Lower leg skin (tissue), 4 donors: ENCODE results near the gene IL3. TPM values are rescaled to one million over a fixed set of nuclear protein-coding genes. Genes with fewer than 3 reads are reported as not detected.

Experiments used
- DNase-seq, 2 donors: peaks; one replicate each; pipeline ENCODE4 v3.0.0-alpha.2; 2019; ENCODE audit warnings: low spot score in 2 of 2
- H3K4me3 ChIP-seq: fragments of 200-600 bp; sonication (generic); 2 replicates; pipeline ENCODE4 v1.5.1; 2017; ENCODE audit warnings: mild to moderate bottlenecking, low read depth; ENCODE audit not compliant: poor library complexity, severe bottlenecking
- CTCF ChIP-seq, 3 donors: fragments of 450-650 bp; IDR thresholded peaks; one replicate each; pipeline ENCODE4 v1.5.1; 2016; ENCODE audit warnings: antibody characterized with exemption in 3 of 3, mild to moderate bottlenecking in 3 of 3, moderate library complexity in 2 of 3
- POLR2A ChIP-seq, 2 donors: fragments of 450-650 bp; IDR thresholded peaks; one replicate each; pipeline ENCODE4 v1.6.1; 2016 to 2017; ENCODE audit warnings: antibody characterized with exemption in 2 of 2, mild to moderate bottlenecking in 1 of 2, moderate library complexity in 1 of 2
- WGBS, 2 donors: methylation state at CpG; one replicate each; pipeline ENCODE4 v1.1.5; 2018; 5-methylcytosine and 5-hydroxymethylcytosine counted together
- intact Hi-C: fragments of 100-400 bp; cut with DNase I; formaldehyde crosslinking; loops from one replicate; pipeline ENCODE4 v1.15.0; 2023; ENCODE audit warnings: low total_unique reads
- total RNA-seq, 4 donors: library from RNA; depleted of rRNA; stranded (reverse); fragments of >200 nt; gene quantifications; one replicate each; pipeline ENCODE4 v1.1.0, GENCODE V29; 2016

The IL3 gene
- total RNA-seq, 4 donors from 2014 or later = not detected

- TF ChIP-seq POLR2A (IDR thresholded peaks at IDR 0.05) = no peak
- TF ChIP-seq CTCF (IDR thresholded peaks at IDR 0.05) = no peak
- intact Hi-C loops = no loop called here
- DNase-seq = no peak
- no peak overlapping the region for H3K4me3 ChIP-seq
- 93 to 96% methylated on average over 6 of the region's 6 CpGs for WGBS, 2 donors
Observed at GRCh38 chr5:132101385-132101880, 41.0 kb downstream of the IL3 start.

DNA sequence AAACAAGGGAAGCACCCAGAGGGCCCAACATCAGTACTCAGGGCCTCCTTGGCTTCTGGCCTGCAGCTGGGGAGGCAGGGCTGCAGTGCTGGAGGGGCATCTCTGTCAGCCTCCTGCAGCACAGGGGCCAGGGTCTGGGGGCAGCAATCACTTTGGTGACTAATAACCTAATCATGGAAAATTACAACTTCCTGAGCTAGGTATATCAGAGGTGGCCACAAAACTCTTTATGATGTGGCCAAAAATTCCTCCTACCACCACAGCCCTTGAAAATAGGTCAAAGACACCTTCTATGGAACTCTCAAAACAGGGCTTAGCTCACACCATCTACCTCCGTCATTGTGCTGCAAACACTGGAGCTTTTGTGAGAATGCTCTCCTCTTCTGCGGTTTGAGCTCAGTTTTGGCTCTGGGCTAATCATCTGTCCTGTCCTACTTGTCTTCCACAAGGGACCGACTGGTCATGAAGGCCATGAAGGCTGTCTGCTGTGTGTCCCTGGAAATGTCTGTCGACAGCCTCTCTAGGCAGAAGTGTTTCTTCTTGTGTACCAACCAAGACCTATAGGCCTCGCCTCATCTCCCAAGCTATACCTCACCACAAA is 41.7 kb downstream of the IL3 start:
- peak in 1 of 2 donors; percentile 68 for DNase-seq
- H3K4me3 ChIP-seq = no peak overlapping the region
- WGBS, 2 donors = 86 to 97% methylated on average over 5 of the region's 5 CpGs
- intact Hi-C loops = no loop called here
- TF ChIP-seq CTCF (IDR thresholded peaks at IDR 0.05) = no peak

GRCh38 chr5:132102944-132103331 is 42.5 kb downstream of the IL3 start:
- TF ChIP-seq CTCF (IDR thresholded peaks at IDR 0.05) (no peak), POLR2A (IDR thresholded peaks at IDR 0.05) (no peak)

DNA sequence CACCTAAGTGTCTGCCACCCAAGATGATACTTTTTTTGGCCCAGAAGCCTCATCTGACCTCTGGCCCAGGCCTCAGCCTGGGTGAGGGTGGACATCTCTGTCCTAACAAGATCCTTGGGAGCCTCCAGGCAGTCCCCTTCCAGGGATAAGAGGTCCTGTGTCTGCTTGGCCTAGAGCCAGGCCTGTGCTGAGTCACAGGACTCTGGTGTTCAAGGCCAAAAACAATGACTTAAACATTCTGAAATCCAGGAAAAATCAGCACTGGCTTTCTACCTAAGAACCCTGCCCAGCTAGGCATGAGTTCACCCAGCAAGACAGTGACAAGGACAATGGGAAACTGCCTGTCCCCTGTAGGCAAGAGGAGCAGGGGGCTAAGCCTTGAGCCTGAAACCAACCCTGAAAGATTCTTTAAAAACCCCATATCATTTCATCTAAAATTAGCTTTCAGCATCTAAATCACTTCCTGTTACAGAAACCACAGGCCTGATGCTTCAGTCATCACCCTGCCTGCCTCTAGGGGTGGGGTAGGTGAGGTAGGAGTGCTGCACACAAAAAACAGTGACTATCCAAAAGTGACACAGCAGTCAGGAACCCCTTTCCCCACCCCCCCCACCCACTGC is 43.0 kb downstream of the IL3 start:
- no peak overlapping the region for H3K4me3 ChIP-seq
- peak; percentile 66 to 91 for DNase-seq
- TF ChIP-seq POLR2A (IDR thresholded peaks at IDR 0.05) (no peak), CTCF (IDR thresholded peaks at IDR 0.05) (no peak)
- intact Hi-C loops = no loop called here

More at GRCh38 chr5:132102944-132103331, 42.5 kb downstream of the IL3 start:
- peak in 1 of 2 donors; percentile 67 for DNase-seq
- no peak overlapping the region for H3K4me3 ChIP-seq
- intact Hi-C loops = no loop called here
- 85 to 90% methylated on average over 3 of the region's 3 CpGs for WGBS, 2 donors

DNA sequence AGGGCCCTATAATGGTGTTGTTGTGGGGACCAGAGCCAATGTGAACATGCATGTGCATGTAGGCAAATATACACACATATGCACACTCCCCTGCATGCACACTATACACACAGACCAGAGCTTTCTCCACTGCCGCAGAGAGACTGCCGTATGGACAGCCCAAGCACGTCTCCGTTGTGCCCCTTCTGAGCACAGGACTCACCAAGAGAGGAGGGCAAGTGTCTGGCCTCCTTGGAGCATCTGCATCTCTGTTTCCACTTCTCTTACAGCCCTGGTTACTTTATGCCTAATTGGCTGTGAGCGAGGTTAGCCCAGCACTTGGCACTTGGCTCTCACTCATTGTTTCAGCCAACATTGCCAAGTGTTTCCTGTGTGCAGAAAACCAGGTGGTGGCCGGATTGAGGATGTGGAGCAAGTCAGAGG is 43.5 kb downstream of the IL3 start:
- peak in 1 of 2 donors; percentile 68 for DNase-seq
- no peak for TF ChIP-seq CTCF (IDR thresholded peaks at IDR 0.05)
- no peak for TF ChIP-seq POLR2A (IDR thresholded peaks at IDR 0.05)
- no peak overlapping the region for H3K4me3 ChIP-seq
- WGBS, 2 donors = 73 to 76% methylated on average over 6 of the region's 6 CpGs
- intact Hi-C loops = no loop called here
